ENCODE results near the gene HOXB13.

The HOXB13 gene

DNA sequence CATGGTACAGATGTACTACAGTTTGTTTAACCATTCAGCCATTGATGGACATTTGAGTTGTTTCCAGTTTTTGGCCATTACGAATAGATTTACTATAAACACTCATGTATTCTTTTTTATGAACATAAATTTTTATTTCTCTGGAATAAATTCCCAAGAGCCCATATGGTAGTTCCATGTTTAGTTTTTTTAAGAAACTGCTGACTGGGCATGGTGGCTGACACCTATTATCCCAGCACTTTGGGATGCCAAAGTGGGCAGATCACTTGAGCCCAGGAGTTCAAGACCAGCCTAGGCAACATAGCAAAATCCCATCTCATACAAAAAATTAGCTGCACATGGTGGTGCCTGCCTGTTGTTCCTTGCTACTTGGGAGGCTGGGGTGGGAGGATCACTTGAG lies 36.5 kb downstream of the HOXB13 start:
- Histone ChIP-seq H3K36me3 (no peaks in the 10 kb centered on the region), H3K27me3 (peaks cover 0 to 43% of the 10 kb centered on the region in 2 donors), H3K27ac (no peak overlapping the region), H3K4me1 (no peaks in the 10 kb centered on the region), H3K9me3 (peaks cover 0 to 9% (median 0%) of the 10 kb centered on the region in 3 donors), H3K4me3 (no peak overlapping the region)
- no peak for TF ChIP-seq CTCF (IDR thresholded peaks at IDR 0.05)
- DNase-seq = no peak
- intact Hi-C loops (cut with DNase I; ENCODE audit: low total_unique reads) = no loop called here

GRCh38 chr17:48690655-48691054 lies 37.9 kb downstream of the HOXB13 start:
- Histone ChIP-seq H3K9me3 (peaks cover 0 to 9% (median 0%) of the 10 kb centered on the region in 3 donors), H3K4me3 (no peak overlapping the region), H3K27ac (no peak overlapping the region), H3K4me1 (no peaks in the 10 kb centered on the region), H3K27me3 (peaks cover 0 to 37% of the 10 kb centered on the region in 2 donors), H3K36me3 (no peaks in the 10 kb centered on the region)
- no peak for DNase-seq
- intact Hi-C loops (cut with DNase I; ENCODE audit: low total_unique reads) = no loop called here
- no peak for TF ChIP-seq CTCF (IDR thresholded peaks at IDR 0.05)

GRCh38 chr17:48681609-48682008 lies 46.9 kb downstream of the HOXB13 start:
- Histone ChIP-seq H3K27ac (no peak overlapping the region), H3K4me3 (no peak overlapping the region), H3K9me3 (no peaks in the 10 kb centered on the region), H3K36me3 (no peaks in the 10 kb centered on the region), H3K4me1 (peaks cover 0 to 6% (median 2%) of the 10 kb centered on the region in 4 donors), H3K27me3 (peaks cover 0 to 68% of the 10 kb centered on the region in 2 donors)
- DNase-seq = no peak
- no peak for TF ChIP-seq CTCF (IDR thresholded peaks at IDR 0.05)
- intact Hi-C loops (cut with DNase I; ENCODE audit: low total_unique reads) = no loop called here

DNA sequence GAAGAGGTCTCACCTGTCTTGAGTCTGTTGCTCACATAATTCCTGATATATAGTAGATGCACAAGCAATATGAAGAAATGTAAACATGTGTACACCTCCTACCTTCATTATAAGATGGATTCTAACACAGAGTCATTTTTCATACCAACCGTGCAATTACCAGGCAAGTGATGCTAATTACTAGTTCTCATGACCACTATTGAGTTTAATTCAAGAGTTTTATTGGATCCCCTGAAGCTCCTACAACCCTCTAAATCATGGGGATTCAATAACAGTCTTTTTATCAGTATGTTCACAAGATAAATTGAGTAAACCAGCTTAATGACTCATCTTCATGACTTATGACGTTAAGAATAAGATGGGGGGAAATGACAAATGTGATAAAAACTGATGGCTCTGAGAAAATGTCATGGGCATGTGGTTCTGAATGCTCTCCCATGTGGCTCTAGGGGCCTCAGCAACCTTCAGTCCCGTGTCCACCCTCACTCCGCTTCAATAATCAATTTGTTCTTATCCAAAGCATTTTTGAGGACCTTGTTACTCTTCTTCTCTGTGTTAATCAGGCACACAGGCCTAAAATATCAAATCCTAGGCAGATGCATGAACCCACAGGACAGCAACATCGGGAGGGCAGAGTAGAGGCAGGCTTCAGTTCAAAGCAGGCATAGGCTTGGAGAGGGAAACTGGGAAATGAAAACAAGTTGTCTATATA lies 49.0 kb downstream of the HOXB13 start:
- Histone ChIP-seq H3K27ac (no peak overlapping the region), H3K36me3 (no peaks in the 10 kb centered on the region), H3K4me3 (no peak overlapping the region), H3K4me1 (peaks cover 0 to 6% (median 2%) of the 10 kb centered on the region in 4 donors), H3K9me3 (no peaks in the 10 kb centered on the region), H3K27me3 (peaks cover 0 to 72% of the 10 kb centered on the region in 2 donors)
- no peak for DNase-seq
- intact Hi-C loops (cut with DNase I; ENCODE audit: low total_unique reads) = loop anchor here (5.0 kb wide), 2 partner anchors 113 to 203 kb away; no protein-coding TSS in a partner anchor
- no peak for TF ChIP-seq CTCF (IDR thresholded peaks at IDR 0.05)

- H3K36me3 ChIP-seq = no peaks in the 10 kb centered on the region
- no peaks in the 10 kb centered on the region for H3K9me3 ChIP-seq
- peaks cover 0 to 78% of the 10 kb centered on the region in 2 donors for H3K27me3 ChIP-seq
- peaks cover 0 to 6% (median 2%) of the 10 kb centered on the region in 4 donors for H3K4me1 ChIP-seq
- H3K4me3 ChIP-seq = no peak overlapping the region
- intact Hi-C loops (cut with DNase I; ENCODE audit: low total_unique reads) = loop anchor here (5.0 kb wide), 2 partner anchors 114 to 204 kb away; no protein-coding TSS in a partner anchor
- peak; percentile 29 to 66 for DNase-seq
- H3K27ac ChIP-seq = no peak overlapping the region
- TF ChIP-seq CTCF (IDR thresholded peaks at IDR 0.05) = peak; percentile 69 to 85
Measured at GRCh38 chr17:48678141-48678971, 50.2 kb downstream of the HOXB13 start.

All from tibial artery (tissue), 4 donors.